Stimulated activated CD8-positive, alpha-beta memory T cell treated with anti-CD3 and anti-CD28 coated beads, Interleukin-7, amount 100 ng/mL, for 1 hour (primary cell): ENCODE measurements around the gene PZP.
"Not testable (repeated sequence)": the region's sequence is repeated elsewhere in the genome, so short reads cannot be mapped to it uniquely, and the experiment has no call there.

Experiments used
- DNase-seq, 2 donors: peaks; one replicate each; pipeline ENCODE4 v3.0.0-alpha.2; 2020; ENCODE audit warnings: low read depth in 2 of 2

The PZP gene

DNA sequence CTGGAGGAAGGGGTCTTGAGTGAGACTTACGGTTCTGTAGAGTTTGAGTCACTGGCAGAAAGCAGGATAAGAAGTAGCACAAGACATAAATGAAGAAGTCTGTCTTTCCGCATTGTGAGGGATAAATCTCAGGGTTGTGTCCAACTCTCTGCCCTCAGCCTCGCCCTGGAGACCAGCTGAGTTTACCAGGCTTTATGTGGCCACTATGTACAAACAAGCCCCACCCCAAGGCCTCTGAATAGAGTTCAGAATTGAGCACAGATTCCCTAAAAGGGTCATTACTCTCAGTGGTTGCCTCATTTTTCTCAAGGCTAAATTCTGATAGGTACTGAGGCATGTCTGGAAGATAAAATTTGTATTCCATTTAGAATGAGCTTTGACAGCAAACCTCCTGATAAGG lies at the start of gene PZP:
TSS of gene PZP (minus strand) at position 167 of the 400 bp plus-strand sequence. CDS start at position 113, 54 bp downstream.
- no peak for DNase-seq

DNA sequence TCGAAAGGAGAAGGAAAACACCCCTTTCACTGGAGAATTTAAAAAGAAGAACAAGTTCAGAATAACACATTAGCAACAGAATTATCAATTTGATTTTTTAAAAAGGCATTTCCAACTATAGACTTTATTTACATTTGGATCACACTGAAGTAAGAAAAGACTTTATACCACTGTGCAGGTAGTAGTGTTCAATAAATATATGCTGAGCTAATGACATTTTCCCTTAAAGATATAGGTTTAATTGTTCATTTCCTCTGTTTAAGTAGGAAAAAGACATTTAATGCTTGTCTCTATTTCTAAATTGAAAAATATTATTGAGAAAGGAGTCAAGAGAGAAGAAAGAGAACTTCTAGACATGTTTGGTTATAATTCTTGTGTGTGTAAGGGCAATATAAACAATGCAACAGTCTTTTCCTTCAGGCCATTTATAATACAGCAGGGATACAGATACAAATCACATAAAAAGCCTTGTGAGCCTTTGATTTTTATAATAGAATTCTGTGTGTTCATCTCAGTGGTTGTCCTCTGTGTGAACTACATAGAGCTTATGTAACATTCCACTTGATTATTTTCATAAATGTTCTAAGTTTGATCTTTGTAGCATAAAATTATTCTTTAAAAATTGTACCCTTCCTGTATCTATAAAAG lies 48.7 kb upstream of the PZP start:
- no peak for DNase-seq

DNA sequence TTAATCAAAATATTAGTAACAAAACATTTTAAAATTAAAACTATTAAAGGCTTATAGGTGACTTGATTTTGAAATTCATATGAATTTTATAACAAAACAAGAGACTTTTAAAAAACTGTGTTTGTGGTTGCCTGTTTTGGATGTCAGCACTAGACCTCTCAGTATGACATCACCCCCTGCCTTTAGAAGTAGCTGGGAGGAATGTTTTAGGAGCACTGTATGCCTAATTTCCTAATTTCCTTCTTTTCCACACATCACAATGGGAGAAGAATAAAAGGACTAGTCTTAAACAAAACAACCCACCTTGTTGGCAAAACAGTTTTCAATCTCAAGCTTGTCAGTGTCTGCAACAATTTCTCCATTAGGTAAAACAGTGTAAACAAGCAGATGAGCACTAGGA lies 48.1 kb upstream of the PZP start:
- DNase-seq: no peak

GRCh38 chr12:9255837-9256236 lies 47.6 kb upstream of the PZP start:
- no peak for DNase-seq

DNA sequence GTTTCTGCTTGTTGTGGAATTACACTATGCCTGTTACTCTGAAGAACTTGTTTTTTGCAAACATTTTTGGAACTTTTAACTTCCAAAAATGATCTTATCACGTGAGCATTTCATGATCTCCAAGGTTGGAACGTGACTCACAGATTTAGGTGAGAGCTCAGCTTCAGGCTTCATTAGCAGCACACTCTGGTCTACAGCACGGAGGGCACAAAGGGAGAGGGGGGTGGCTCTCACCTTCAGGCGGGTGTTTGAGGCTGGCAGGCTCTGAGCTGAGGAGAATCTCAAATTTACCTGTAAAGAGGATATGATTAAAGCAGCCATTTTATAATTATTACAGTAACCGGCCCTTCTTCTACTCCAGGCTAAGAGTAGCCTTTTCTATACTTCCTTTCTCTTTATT lies 45.3 kb upstream of the PZP start:
- DNase-seq: no peak

- DNase-seq: not testable (repeated sequence)
These were observed 44.6 kb upstream of the PZP start for GRCh38 chr12:9252791-9253190.

GRCh38 chr12:9252256-9252655 lies 44.1 kb upstream of the PZP start:
- no peak for DNase-seq

DNA sequence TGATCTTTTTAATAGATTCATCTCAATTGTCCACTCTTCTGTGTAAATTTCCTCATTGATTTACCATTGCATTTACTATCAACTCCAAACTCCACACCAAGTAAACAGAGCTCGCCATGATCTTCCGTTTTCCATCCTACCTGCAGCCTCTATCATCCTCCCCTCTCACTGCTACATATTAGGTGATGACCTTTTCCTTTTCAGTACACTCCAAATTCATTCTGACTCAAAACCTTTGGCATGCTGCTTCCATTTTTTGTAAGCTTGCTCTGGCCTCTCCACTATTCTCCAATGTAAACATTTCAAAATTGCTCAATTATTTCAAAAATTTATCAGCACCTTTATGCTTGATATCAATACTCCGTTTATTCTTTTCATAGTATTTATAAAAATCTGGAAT lies 40.2 kb upstream of the PZP start:
- DNase-seq: no peak

DNA sequence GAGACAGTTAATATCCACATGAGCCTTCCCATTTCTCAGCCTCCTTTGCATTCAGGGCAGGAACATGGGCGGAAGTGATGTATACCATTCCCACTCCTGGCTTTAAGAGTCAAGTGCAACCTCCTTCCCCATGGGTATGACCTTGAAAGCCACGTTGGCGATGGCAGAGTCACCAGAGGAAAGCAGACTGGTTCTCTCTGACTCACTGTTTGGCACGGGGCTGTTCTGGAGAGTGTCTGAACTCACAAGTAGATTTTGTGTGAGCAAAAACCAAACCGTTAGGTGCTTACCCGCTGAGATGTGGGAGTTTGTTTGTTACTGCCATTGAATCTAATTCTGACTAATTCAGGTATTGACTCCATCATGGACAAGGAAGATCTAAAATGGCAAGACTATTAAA lies 36.7 kb upstream of the PZP start:
- no peak for DNase-seq

DNA sequence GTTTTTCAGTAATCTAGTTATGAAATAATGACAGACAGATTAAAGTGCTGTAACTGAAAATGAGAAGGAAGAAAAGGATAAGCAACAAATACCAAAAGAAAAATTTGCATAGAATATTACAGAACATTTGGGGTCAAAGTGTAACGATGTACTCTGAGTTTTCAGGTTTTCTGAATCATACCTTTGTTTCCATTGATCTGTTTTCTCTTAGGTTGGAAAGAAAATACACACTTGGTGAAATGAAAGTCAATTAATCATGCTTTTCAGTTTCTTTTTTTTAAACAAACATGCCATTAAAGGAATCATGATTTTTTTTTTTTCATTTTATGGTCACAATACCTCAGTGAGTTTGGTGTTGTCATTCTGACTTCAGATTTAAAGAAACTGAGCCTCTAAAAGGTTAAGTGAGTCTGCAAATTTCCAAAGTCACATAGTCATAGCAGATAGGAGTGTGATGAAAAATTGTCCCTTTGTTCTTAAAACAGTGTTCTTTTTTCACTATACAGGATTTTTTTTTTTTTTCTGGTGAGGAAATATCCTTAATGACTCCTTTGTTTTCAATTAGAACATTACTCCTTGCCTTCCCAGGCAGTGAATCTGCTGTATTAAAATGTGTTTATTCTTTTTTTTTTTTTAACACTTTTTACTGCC lies 35.9 kb upstream of the PZP start:
- no peak for DNase-seq

GRCh38 chr12:9241301-9241700 lies 33.1 kb upstream of the PZP start:
- DNase-seq: no peak

DNA sequence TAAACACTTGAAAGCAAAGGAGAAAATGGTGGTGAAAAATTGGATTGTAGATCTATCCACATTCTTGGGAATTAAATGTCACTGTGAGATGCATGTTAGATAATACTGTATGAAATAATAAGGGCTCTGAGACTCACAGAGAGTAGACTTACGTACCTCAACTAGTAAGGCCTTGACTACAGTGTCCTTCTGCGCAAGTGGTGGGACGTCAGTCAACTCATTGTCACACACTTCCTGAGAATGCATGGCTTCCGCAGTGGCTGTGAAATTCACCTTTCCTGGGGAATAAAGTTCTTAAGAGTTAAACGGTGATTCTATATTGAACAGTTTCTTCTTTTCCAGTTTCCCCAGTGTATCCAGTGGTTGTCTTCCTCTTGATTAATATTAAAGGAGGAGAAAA lies 32.6 kb upstream of the PZP start:
- DNase-seq: no peak

DNA sequence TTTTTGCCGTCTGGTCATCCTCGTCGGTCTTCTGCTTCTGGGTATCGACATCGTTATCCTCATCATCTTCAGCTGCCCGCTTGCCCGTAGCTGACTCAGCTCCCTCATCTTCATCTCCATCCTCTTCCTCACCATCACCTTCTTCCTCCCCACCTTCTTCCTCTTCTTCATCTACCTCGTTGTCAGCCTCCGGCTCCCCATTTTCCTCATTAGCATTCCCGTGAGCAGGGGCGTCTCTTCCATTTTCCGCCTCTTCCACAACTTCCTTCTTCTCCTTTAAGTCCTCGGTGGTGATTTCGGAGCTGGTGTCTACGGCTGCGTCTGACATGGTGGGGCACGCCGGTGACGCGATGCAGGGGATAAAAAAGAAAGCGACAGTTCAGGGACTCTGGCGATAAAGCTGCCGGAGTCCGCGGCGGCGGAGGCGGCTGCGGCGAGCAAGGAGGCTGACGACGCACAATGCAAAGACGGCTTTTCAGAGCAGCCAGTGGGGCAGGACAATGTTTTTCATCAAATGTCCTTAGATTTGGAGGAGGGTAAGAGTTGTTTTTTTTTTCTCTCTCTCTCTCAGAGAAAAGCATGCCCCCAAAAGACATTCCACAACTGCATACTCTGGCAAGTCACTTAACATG lies 31.9 kb upstream of the PZP start:
- not testable (repeated sequence) for DNase-seq

- no peak for DNase-seq
These were observed 29.1 kb upstream of the PZP start for GRCh38 chr12:9237286-9237685.

DNA sequence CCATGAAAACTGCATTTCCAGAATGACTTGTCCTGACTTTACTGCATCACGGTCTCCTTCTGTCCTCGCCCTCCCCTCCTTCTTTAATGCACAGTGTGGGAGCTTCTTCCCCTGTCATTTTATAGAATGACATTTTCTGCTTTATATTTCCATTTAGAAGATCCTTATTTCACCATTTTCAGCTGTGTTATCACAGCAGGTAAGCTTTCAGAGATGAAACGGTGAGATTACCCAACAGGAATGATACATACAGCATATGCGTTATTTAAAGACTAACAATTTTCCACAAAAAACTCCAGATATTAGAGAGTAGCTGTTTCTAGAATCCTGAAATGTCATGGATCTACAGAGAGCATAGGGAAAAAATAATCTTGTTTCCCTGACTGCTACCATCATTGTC lies 27.3 kb upstream of the PZP start:
- no peak for DNase-seq

- DNase-seq: no peak
These were observed 19.8 kb upstream of the PZP start for GRCh38 chr12:9227950-9228349.

GRCh38 chr12:9223830-9224229 lies 15.6 kb upstream of the PZP start:
- DNase-seq: no peak

GRCh38 chr12:9221483-9221882 lies 13.3 kb upstream of the PZP start:
- DNase-seq: no peak

- not testable (repeated sequence) for DNase-seq
These were observed 12.8 kb upstream of the PZP start for GRCh38 chr12:9221011-9221410.

GRCh38 chr12:9214534-9214933 lies 6.3 kb upstream of the PZP start:
- no peak for DNase-seq

DNA sequence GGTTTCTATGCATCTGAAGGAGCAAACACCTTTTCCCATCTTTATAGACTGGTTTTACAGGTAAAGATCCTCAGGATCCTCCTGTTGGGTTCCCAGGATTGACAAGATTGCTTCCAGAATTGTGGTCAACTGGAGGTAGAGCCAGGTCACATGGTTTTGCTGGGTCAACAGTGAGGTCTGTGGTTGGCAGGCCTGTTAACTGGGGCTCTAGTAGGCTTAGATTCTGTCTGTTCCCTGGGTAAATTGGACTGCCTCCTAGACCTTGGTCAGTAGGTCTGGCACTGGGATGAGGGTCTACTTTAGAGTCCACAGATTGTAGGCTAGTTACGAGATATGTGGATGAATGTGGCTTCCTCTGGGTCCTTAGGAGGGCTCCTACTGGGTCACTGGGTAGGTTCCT lies 3.5 kb upstream of the PZP start:
- no peak for DNase-seq

DNA sequence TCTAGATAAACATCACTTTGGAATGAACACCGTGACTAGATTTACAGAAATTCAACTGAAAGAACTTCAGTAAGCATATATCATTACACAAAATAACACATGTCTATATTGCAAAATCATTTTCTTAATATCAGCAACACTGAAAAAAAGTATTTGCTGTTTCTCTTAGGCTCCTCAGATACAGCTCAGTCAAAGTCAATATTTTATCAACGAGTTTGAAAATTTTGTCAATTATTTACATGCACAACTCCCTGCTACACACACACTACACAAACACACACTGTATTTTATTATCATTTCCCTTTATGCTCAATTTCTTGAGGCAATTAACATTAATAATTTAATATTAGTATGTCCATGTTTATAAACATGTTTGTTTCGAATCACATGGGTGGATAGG lies 3.8 kb downstream of the PZP start:
- no peak for DNase-seq

DNA sequence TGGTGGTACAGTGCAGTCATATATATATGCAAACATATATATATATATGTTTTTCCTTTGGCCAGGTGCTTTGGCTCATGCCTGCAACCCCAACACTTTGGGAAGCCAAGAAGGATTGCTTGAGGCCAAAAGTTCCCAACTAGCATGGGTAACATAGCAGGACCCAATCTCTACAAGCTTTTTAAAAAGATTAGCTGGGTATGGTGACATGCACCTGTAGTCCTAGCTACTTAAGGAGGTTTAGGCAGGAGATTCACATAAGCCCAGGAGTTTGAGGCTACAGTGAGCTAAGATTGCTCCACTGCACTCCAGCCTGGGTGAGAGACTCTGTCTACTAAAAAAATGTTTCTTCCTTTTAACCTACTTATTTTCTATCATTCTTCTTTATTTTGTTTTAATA lies 10.2 kb downstream of the PZP start:
- no peak for DNase-seq
